GM12891 (cell line): Measurements from ENCODE around the gene ISY1.
A peak's percentile ranks its signal among the peaks of the same experiment; 100 is the strongest.

Experiments used
- PAX5 ChIP-seq: IDR thresholded peaks from 2 replicates; pipeline ENCODE4 v1.6.1; 2011; ENCODE audit warnings: low read length, moderate library complexity, mild to moderate bottlenecking; ENCODE audit not compliant: insufficient read depth, severe bottlenecking
- POLR2A ChIP-seq: IDR thresholded peaks from 2 replicates; pipeline ENCODE4 v1.6.1; 2011; ENCODE audit warnings: low read depth, low read length, control low read depth
- POLR2AphosphoS5 ChIP-seq: IDR thresholded peaks from 2 replicates; pipeline ENCODE4 v1.6.1; 2011; ENCODE audit warnings: low read depth, low read length, control low read depth
- TAF1 ChIP-seq: IDR thresholded peaks from 2 replicates; pipeline ENCODE4 v1.6.1; 2011; ENCODE audit warnings: low read depth, low read length, control low read depth

- TF ChIP-seq POLR2A (no peak; the same call in 1 of the 2 replicates), TAF1 (no peak), POLR2AphosphoS5 (peak; percentile 57), PAX5 (no peak)
Measured at GRCh38 chr3:129166579-129167332, 5.9 kb upstream of the ISY1 start.
